Stimulated activated CD4-positive, alpha-beta T cell treated with anti-CD3 and anti-CD28 coated beads, Interleukin-15, amount 100 ng/mL, for 48 hours (primary cell): ENCODE measurements around the gene WDFY4.

Experiments
- DNase-seq, 2 donors: peaks; one replicate each; pipeline ENCODE4 v3.0.0-alpha.2; 2020; ENCODE audit warnings: low read depth in 2 of 2

The WDFY4 gene

DNA sequence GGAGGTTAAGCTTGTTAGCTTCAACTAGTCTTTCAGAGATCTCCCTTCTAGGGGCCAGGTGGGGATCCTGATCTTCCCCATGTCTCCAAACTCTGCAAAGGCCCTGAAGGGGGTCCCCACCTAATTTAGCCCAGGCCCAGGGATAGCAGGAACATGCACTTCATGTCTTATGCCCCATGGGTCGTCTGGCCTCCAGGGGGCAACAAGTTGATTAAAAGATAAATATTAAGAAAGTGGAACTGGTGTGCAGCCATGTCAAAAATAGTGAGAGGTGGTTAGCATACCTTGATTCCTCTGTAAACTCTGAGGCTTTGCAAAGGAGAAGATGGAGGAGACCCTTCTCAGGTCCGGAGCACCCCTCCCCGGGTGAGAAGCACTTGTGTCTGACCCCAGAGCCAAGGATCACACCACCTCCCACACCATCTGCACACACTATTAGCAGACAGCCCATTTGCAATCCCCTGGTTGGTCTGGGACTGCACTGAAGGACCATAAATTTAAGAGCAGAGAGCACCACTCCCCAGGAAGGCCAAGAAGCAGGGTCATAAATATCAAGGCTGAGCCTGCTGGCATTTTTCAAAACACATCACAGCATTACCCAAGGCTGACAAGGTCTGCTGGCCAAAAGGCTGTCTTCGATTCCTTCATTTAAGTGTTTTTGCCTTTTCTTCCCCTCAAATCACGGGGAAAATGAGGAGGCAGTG is 299.1 kb downstream of the WDFY4 start:
- DNase-seq = no peak

DNA sequence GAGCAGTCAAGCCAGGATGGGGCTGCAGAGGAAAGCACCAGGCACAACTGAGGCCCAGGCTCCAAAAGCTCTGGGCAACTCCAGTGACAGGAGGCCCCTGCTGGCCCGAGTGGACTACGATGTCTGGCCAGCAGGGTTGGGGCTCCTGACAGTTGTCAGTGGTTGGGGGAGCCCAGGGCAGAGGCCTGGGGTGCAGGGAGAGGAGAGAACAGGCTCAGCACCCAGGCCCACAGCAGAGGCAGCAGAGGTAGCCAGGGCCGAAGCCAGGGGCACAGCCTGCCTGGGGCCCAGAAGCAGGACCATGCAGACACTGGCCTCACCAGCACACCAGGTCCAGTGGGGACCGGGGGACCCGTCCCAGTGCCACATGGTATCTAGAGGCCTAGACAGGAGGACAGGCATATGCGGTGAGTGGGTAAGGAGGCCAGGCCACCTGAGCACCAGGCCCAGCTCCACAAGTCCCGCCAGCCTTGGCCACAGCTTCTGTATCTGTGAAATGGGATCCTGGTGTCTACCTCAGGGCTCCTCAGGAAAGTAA is 301.0 kb downstream of the WDFY4 start:
- no peak for DNase-seq

DNA sequence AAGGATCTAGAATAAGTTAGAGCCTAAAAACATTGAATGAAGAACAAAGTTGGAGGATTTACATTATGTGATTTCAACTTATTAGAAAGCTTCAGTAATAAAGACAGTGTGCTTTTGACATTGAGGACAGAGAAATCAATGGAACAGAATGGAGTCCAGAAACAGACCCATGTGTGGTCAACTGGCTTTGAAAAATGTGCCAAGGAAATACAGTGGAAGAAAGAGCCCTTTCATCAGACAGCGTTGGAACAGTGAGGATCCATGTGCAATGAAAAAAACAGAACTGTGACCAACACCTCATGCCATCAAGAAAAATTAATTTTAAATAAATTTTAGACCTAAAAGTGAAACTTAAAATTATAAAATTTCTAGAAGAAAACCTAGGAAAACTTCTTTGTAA is 305.6 kb downstream of the WDFY4 start:
- DNase-seq = no peak

DNA sequence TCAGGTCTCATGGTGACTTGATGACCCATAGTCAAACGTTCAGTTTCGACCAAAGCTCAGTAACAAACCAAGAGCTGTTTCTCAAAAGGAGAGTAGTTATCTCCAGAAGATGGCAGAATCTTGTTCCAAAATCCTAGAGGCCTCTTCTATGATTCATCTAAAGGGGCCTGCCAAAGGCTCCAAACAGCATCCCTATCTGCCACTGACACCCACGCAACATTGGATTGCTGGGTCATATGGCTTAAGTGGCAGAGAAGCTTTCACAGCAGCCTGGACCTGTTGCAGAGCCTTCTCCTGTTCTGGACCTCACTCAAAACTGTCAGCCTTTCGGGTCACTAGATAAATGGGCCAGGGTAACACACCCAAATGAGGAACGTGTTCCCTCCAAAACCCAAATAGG is 309.0 kb downstream of the WDFY4 start:
- no peak for DNase-seq

DNA sequence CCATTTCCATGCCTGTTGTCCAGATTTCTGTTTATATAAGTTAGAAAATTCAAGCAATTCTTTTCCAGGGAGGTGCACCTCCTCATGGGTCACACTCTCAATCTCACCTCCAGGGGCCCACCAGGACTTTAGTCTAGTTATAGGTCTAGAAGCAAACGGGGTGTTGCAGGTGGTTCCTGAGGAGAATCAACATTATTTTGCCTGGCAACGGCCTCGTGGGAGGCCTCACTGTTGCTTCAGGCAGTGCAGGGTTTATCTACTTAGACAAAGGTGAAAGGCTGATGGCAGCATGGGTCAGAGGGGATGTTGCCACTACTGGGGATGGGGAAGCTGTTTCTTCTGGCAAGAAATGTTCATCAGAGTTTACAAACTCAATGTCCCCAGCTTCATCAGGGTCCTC is 311.7 kb downstream of the WDFY4 start:
- no peak for DNase-seq

DNA sequence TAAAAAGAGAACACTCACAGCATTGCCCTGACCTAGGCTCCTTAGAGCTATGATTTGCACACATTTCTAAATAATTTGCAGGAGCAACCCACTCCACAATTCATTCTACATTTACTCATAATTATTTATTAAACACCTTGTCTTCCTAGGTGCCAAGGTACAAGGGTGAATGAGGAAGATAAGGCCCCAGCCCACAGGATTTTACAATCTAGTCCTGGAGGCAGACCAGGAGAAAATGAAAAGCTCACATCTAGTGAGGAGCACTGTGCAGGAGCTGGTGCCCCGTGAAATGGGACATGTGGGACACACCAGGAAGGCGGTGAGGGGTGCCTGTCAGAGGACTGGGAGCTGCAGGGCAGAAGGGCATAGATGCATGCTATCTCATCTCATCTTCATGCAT is 314.7 kb downstream of the WDFY4 start:
- DNase-seq = no peak

DNA sequence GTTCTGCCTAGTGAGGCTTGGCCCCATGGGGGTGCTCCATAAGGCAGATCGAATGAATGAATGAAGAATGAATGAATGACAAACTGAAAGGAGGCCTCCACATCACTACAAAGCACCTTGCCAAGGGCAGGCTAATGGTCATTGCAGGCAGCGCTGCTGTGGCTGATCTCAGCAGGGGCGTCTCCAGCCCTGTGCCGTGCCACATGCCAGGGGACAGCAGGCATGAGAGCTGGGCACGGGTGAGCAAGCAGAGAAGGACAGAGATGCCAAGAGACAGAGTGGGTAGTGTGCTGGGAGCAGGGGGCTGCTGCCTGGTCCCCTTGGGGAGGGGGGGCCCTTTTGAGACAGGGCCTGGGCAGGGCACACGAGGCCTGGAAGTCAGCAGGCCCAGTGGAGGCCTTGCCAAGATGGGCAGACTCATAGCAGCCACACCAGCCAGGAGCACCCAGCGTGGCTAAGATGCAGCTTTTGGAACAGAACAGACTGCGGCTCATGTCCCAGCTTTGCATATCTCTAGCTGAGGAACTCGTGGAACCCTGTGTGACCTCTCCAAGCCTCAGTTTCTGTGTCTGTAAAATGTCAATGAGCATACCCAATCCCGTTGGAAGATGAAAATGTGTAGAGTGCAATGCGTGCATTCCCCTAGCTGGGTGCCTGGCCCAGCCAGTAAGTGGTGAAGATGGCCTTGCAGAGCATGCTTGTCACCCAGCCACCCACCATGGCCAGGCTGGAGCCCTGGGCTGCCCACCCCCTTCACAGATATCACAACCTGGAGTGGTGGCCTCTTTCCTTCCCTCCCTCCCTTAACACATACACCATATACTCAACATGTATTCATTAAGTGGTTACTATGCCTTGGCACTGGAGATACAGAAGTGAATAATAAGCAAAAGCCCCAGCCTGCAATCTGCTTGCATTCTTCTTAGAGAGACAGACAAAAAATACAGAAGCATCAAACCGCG is 316.0 kb downstream of the WDFY4 start:
- DNase-seq = no peak

DNA sequence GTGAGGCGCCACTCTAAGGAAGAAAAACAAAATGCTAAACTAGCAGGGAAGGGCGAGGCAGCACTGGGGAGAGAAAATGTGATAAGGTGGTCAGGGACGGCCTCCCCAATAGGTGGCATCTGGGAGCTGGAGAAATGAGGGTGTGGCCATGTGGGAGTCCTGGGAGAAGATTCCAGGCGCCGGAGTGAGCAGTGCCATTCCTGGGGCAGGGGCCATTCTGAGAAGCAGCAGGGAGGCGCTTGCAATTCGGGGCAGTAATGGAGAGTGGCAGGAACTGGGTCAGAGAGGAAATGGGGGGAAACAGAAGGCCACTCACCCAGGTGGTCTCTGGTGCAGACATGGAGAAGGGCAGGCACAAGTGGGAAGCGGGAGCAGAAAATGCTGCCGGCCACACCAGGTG is 316.7 kb downstream of the WDFY4 start:
- DNase-seq = no peak

DNA sequence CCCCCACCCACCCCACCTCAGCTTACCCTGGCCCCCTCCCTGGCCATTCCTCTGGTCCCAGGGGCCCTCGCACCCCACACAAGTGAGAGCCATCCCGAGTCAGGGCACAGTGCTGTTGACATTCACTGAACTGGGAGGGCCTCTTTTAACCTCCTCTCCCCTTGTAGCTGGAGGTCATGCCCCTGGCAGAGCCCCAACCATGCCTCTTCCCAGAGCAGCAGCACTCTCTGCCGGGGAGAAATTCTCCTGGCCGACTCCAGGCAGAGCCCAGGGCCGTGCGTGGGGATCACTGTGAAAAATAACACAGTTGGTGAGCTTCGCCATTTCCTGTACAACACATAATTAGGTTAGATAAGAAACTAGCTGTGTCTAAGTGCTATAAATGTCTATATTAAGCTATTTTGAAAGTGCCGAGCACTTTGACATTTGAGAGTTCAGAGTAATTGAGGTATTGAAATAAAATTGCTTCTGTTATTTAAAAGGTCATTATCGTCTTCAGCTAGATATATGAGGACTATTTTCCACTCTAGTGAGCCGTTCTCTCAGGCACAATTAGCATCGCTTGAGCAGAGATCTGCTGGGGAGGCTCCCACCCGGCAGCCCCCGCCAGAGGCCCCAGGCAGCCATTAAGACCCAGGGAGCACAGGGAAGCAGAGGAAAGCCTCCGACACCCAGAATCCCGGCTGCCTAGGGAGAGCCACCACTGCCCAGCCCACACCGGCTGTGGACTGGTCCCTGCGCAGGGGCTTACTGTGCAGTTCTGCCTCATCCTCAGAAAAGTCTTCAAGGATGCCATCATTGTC is 317.4 kb downstream of the WDFY4 start:
- no peak for DNase-seq

DNA sequence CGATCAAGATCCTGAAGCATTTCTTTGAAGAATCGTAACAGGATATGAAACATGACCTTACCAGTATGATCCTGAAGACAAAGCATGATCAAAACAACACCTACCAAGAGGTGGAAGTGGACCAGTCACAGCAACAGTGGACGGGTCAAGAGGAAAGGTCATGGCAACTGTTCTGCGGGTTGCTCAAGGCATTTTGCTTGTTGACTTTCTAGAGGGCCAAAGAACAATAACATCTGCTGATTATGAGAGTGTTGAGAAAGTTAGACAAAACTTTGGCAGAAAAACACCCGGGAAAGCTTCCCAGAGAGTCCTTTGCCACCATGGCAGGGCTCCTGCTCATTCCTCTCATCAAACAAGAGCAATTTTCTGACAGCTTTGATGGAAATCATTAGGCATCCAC is 320.6 kb downstream of the WDFY4 start:
- no peak for DNase-seq

DNA sequence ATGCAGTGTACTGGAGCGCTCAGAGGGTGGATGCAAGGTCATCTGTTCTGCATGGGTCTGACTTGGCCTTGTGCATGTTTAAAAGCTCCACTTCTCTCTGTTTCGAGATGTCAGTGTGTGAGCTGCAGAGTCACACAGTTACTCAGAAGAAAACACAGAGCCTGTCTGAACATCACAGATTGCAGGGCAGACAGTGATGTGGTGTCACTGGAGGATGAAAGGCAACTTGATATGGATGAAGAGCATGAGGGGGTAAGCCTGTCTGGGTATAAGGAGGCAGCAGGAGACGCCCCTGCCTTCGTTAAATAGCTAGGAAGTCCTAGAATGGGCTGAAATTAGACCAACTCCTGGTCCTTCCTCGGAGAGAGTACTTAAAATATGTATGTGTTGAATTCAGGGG is 322.5 kb downstream of the WDFY4 start:
- DNase-seq = no peak

DNA sequence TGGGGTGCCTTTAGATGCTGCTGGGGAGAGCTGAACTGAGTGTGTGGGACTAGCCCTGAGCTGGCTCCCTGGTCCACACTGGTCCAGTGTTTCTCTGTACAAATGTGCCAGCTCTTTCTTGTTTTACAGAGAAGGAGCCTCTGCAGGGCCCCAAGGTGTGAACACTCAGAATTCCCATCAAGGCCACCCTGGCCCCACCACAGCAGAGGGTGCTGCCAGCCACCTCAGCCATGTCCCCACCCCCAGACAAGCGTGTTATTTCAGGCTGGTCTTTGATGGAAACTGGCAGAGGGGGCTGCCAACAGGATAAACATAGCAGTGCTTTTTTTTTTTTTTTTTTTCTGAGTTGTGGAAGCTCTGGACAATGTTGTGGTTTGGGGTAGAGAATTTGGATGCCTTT is 323.4 kb downstream of the WDFY4 start:
- DNase-seq = no peak

DNA sequence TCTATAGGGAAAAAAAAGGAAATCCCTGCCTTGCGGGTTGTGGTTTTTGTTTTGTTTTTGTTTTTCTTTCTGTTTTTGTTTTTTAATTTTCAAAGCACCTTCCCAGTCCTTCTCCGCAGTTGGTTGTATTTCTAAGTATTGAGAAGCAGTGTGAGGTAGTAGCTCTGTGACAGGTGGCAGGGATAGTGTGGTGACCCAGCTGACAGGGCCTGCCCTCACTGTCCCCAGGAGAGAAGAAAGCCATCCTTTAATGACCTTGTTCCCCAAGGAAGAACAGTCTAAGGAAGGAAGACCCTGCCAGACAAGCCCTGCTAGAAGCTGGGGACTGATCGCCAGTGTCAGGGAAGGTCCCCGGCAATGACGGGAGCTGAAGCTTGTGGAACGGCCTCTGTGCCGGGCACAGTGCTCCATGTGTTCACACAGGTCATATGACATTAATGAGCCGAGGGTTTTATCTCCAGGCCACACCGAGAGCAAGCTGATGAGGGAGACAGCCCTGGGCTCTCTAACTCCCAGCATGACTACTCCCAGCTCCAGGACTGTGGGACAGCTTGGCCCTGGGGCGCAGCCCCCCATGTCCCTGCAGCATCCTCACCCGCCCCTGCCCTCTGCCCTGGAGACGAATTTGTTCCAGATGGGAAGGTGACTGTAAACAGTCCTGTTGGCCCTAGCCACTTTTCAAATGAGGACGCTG is 324.0 kb downstream of the WDFY4 start:
- DNase-seq = no peak

DNA sequence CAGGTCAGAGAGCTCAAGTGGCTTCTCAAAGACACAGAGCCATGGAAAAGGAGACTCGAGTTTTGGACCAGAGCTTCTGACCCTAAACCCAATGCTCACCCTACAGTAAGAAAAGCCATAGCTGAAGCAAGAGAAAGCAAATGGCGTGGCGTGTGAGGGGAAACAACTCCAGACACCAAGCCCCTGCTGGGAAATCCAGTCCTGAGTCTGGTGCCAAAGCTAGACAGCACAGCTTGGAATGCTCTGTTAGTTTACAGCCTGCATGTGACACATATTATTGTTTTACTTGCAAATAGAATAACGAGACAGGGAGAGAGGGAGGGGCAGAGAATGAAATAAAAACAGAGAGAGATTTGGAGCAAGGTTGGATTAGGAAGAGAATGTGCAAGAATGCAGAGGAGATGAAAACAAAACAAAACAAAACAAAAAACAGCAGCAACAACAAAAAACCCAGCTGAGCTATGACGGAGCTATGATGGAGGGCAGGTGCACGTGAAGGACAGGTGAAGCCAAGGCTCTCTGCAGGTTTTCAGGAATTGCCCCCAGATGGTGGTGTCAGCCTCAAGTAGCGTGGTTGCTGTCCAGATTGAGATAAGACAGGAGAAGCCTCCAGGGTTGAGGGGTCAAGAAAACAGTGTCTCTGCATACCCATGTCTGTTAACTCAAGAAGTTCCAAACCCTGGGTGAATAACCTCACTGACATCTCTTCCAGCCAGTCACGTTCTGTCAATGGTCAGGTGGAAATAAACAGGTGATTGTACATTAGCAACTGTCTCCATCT is 324.7 kb downstream of the WDFY4 start:
- no peak for DNase-seq

DNA sequence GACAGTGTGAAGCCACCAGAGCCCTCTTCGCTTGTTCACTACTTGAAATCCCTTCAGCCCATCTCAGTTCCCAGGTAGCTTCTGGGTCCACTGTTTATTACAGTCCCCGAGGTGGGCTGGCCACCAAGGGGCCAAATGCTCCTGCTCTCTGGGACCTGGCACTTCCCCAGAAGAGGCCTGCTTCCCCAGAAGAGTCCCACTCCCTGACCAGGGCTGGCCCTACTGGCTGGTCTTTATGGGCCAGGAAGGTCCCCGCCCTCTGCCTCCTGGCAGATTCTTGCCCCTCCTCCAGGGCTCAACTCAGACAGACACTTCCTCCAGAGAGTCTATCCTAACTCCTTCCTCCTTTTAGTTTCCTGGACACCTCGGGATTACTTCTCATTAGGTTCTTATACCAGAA is 325.6 kb downstream of the WDFY4 start:
- DNase-seq = no peak

DNA sequence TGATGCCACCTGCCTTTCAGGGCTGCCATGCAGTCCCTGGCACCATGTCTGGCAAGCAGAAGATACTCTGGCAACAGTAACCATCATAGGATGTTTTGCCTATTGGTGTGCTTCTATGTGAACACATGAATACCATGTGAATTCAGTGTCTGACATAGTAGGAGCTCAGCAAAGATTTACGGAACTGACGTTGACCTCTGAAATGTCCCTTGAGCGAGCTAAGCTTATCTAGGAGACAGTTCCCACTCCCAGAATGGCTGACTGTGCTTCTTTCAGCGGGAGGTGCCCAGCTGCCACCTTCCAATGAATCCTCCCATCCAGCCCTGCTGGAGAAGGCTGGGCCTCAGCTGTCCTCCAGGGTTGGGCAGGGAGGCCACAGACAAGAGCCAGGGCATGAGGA is 326.2 kb downstream of the WDFY4 start:
- DNase-seq = no peak

DNA sequence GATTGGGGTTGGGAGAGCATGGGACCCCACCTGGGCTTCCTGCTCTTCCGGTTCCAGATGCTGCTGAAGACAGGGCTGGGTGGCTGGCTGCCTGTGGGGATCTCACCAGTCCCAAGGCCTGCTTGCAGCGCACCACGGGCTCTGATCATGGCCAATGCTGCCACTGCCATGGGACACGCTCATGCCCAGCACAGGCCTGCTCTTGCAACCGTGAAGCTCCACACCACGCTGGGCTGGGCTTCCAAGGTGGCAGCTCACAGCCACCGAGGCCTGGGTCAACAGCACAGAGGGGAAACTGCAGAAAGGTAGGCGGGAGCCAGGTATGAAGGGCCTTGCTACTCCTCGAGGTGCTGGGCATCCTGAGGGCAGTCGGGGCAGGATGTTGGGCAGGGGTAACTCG is 327.1 kb downstream of the WDFY4 start:
- DNase-seq = no peak

DNA sequence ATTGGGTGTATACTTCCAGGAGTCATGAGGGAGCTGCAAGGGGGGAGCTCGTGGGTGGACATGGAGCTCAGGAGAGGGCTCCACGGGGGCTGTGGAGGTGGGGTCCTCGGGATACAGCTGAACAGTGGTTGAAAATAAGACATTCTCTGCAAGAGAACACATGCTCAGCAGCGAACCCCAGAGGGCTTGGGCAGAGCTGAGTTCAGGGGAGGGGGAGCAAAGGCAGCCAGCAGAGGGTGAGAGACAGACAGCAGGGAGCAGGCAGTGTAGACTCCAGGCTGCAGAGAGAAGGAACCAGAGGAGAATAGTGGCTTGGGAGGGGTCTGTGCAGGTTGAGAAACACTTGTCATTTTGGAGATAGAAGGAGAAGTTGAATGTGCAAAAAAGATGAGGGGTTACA is 327.9 kb downstream of the WDFY4 start:
- no peak for DNase-seq

DNA sequence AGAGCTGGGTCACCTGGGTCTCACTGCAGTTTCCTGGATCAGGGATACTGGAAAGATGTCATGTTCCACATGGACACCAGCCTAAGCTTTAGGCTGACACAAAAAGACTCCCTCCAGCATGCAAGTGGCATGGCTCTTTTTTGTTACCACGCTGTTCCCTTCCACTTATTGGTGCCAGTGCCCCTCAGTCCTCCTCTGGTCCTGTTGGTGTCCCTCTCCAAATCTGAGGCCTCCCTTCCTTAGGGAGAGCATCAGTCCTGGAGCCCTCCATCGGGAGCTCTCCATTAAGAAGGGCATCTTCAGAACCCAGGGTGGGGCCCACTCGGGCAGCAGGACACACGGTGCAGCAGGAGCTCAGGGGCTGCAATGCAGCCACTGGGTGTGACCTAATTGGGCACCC is 331.0 kb downstream of the WDFY4 start:
- DNase-seq = no peak

DNA sequence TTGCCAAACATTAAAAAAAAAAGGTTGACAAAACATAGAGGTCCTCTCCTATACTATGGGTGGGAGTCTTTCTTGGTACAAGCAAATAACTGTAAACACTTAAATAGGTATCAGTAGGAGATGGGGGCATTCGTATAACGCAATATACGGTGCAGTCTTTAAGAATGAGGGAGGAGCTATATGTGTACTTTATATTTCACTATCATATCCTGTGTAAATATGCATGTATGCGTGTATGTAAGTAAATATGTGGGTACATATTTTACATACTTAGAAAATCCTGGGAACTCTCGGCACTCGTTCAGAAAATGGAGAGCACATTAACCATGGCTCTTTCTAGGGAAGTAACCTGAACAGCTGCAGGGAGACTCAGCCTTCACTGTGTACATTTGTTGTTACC is 337.0 kb downstream of the WDFY4 start:
- DNase-seq = no peak

DNA sequence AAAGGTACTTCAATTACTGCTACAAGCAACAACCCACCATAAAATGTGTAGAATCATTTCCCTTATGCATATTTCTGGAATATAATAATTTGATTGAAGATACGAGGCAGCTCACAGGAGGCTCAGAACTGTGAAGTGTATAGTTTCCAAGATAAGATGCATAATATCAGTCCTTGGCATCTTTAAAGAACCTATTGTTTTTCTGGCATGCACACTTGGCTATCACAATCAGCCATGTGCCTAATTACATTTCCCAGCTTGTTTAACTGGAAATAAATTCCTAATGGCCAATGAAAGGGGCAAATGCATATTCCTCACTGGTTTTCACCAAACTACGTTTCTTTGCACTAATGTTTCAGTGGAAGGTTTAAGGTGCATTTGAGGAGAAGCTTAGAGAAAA is 338.4 kb downstream of the WDFY4 start:
- no peak for DNase-seq
